ENCODE measurements around the gene AHCY.

The AHCY gene

DNA sequence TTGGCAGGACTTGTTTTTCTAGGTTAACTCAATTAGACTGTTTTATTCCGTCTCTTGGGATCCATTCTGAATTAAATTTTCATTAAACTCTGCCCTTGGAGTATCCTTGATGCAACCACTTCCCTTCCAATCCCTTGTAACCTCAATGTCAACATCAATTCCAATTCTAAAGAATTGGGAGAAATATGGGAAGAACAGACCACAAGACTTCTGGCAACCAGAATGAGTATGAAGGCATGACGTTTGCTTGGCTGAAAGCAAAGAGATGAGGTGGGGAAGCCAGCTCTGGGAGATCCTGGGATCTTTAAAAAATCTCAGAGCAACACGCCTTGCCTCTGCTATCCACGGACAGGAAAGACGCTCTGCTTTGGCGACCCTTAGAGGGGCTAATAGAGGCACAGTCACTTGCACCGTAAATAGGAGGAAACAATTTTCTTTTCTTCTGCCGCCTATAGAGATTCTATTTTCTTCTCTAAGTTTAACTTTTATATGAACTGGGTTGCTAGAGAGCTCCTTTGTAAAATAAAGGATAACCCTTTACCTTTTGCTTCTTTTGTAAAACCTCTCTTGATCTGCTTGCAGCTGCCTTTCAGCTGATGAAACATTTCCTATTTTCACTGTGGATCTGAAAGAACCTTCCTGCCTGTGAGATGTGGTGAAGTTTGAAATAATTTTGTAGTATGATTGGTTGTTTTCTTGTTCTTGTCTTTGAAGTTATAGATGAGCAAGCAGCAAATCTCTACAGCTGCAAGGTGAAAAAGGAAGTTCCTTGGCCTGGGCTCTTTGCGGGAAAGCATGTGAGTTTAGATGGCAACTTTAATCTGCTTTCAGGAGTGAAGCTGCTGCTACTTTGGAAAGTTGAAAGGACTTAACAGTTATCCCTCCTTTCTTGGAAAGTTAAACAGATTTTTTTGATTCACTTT is 62.2 kb downstream of the AHCY start, which contains the start of gene ASIP:
Gene ASIP, plus strand, starts transcription at position 731 of the 923 bp plus-strand sequence. CDS start 18,952 bp downstream, outside the sequence.
- in situ Hi-C loops (cut with MboI; ENCODE audit: low pct_unique_long_range_greater_than_20kb, low sequenced_read_pairs): no loop called here
- peak; percentile 25 for DNase-seq

DNA sequence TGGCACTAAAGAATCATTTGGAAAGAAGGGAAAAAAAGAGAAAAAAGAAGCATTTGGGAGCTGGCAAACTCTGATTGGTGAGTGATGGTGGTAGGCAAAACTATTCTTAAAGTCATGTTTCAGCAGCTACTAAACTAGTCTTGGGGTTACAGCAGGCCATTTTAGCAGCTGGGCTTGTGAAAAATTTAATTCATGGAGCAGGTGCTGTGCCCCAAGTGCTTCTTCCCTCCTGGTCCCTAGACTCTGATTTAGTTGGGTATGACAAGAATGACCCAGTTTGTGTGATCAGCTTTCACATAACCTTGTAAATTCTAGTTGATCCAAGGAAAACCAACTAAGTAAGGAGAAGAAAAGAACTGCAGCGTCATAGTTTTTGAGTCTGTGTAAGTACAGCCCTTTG is 63.0 kb downstream of the AHCY start:
- in situ Hi-C loops (cut with MboI; ENCODE audit: low pct_unique_long_range_greater_than_20kb, low sequenced_read_pairs): no loop called here
- DNase-seq: no peak

DNA sequence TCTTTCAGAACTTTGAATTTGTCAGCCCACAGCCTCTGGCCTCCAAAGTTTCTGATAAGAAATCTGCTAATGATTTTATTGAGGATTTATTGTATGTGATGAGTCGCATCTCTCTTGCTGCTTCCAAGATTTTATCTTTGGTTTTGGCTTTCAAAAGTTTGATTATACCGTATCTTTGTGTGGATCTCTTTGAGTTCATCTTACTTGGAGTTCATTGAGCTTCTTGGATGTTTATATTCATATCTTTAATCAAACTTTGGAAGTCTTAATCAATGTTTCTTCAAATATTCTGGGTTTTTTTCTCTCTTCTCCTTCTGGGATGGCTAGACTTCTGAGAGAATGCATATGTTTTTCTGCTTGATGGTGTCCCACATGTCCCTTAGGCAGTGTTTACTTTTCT is 65.2 kb downstream of the AHCY start:
- in situ Hi-C loops (cut with MboI; ENCODE audit: low pct_unique_long_range_greater_than_20kb, low sequenced_read_pairs): no loop called here
- DNase-seq: no peak

DNA sequence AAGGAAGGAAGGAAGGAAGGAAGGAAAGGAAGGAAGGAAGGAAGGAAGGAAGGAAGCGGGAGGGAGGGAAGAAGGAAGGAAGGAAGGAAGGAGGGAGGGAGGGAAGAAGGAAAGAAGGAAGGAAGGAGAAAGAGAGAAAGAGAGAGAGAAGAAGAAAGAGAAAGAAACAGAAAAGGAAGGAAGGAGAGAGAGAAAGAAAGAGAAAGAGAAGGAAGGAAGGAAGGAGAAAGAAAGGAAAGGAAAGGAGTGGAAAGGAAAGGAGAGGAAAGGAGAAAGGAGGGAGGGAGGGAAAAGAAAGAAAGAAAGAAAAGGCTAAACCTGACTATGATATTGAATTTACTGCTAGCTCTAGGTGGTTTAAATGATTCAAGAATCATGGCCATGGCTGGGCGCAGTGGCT is 67.3 kb downstream of the AHCY start:
- in situ Hi-C loops (cut with MboI; ENCODE audit: low pct_unique_long_range_greater_than_20kb, low sequenced_read_pairs): no loop called here
- DNase-seq: no peak

DNA sequence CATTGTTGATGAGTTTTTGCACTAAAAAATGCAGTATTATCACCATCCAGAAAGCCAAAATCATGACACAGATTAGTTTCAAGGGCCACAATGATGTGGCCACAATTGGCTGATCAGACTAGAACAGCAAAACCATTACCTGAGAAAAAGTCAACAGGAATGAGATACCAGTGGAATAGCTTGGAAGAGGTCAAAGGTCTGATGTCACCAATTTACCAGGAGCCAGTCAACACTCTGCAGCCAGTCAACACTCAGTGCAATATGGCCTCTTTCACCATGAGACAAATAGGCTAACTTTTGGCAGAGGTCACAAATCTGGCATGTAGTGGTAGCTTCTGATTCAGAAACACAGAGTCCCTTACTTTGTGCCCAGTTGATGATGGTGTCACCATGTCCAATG is 69.5 kb downstream of the AHCY start:
- in situ Hi-C loops (cut with MboI; ENCODE audit: low pct_unique_long_range_greater_than_20kb, low sequenced_read_pairs): no loop called here
- no peak for DNase-seq

DNA sequence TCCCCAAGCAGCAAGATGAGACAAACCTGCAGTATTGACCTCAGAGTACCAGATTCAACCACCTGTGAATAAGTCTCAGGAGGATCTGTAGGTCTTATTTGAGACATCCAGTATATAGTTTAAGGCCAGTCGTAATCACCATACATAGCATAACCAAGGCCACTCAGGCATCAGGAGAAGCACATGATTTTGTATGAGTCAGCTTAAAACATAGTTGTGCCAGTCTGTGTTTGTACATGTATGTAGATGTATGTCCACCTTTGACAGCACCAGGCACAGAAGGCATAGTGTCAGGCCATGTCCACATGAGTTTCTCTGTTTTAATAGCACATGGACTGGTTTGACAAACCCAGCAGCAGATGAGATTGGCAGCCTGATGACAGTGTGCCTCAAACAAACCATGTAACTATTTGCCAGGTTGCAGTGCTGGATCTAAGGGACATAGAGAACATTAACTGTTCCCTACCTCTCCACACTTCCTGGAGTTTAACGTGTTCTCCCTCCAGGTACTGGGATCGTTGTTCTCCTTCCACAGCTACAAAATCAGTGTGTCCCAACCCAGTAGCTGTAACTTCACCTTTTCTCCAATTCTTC is 70.6 kb downstream of the AHCY start:
- in situ Hi-C loops (cut with MboI; ENCODE audit: low pct_unique_long_range_greater_than_20kb, low sequenced_read_pairs): no loop called here
- no peak for DNase-seq

DNA sequence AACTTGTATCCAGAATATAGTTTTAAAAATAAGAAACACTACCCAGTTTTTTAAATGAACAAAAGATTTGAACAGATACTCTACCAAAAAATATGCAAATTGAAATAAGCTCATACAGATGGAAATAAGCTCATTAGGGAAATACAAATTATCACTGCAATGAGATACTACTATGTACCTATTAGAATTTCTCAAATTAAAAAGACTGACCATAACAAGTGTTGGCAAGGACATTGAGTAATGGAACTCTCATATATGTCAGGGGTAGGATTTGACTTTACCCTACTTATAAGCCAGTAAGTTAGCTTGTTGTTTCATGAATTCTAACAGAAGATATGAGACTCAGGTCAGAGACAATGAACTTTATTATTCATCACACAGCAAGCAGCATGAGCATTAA is 71.5 kb downstream of the AHCY start:
- in situ Hi-C loops (cut with MboI; ENCODE audit: low pct_unique_long_range_greater_than_20kb, low sequenced_read_pairs): no loop called here
- no peak for DNase-seq
